Endothelial cell (in vitro differentiated cells): ENCODE results near the gene ENTREP1. TPM values are rescaled to one million over a fixed set of nuclear protein-coding genes. Genes with fewer than 3 reads are reported as not detected.
"Not testable (repeated sequence)": the region's sequence is repeated elsewhere in the genome, so short reads cannot be mapped to it uniquely, and the experiment has no call there.

Experiments used
- DNase-seq: peaks from one replicate; pipeline ENCODE4 v3.0.0; 2021; ENCODE audit warnings: low spot score
- H3K27ac Mint-ChIP-seq: one replicate; pipeline ENCODE4 v1.8.0; 2021; ENCODE audit warnings: mixed read lengths, inconsistent platforms; ENCODE audit not compliant: unreplicated experiment
- H3K27me3 Mint-ChIP-seq: one replicate; pipeline ENCODE4 v1.8.0; 2021; ENCODE audit warnings: mild to moderate bottlenecking, moderate library complexity, mixed read lengths, inconsistent platforms; ENCODE audit not compliant: unreplicated experiment
- H3K36me3 Mint-ChIP-seq: one replicate; pipeline ENCODE4 v1.8.0; 2021; ENCODE audit warnings: mild to moderate bottlenecking, low read depth, mixed read lengths, inconsistent platforms; ENCODE audit not compliant: unreplicated experiment
- H3K4me1 Mint-ChIP-seq: one replicate; pipeline ENCODE4 v1.8.0; 2021; ENCODE audit warnings: mild to moderate bottlenecking, mixed read lengths, inconsistent platforms; ENCODE audit not compliant: unreplicated experiment
- H3K4me3 Mint-ChIP-seq: one replicate; pipeline ENCODE4 v1.8.0; 2021; ENCODE audit warnings: mild to moderate bottlenecking, mixed read lengths, inconsistent platforms; ENCODE audit not compliant: unreplicated experiment
- H3K9me3 Mint-ChIP-seq: one replicate; pipeline ENCODE4 v1.8.0; 2021; ENCODE audit warnings: mixed read lengths, inconsistent platforms; ENCODE audit not compliant: unreplicated experiment
- CTCF ChIP-seq: fragments of 200-600 bp; sonication (generic); IDR thresholded peaks from one replicate; pipeline ENCODE4 v1.5.0; 2021; ENCODE audit warnings: antibody characterized with exemption; ENCODE audit not compliant: unreplicated experiment
- total RNA-seq: library from RNA; stranded (reverse); fragmentation: NEBNext Ultra II Directional; extraction: Animal tissue kit (Norgen Biotek cat#: 25700); gene quantifications from one replicate; pipeline ENCODE4 v1.2.1, GENCODE V29; 2021; ENCODE audit not compliant: unreplicated experiment

The ENTREP1 gene
- total RNA-seq, 1 donor from 2014 or later, result 11.8 TPM

GRCh38 chr9:69431203-69431602, 106.2 kb downstream of the ENTREP1 start:
- no peak for DNase-seq
- no peaks in the 10 kb centered on the region for H3K4me1 Mint-ChIP-seq
- H3K4me3 Mint-ChIP-seq, result no peak overlapping the region
- peaks cover 4% of the 10 kb centered on the region for H3K36me3 Mint-ChIP-seq
- H3K27ac Mint-ChIP-seq, result no peak overlapping the region
- H3K9me3 Mint-ChIP-seq, result peaks cover 3% of the 10 kb centered on the region
- peaks cover 10% of the 10 kb centered on the region for H3K27me3 Mint-ChIP-seq
- no peak for TF ChIP-seq CTCF

- Mint-ChIP-seq H3K4me3 (no peak overlapping the region), H3K9me3 (peaks cover 3% of the 10 kb centered on the region), H3K36me3 (peaks cover 4% of the 10 kb centered on the region), H3K27me3 (peaks cover 10% of the 10 kb centered on the region), H3K4me1 (no peaks in the 10 kb centered on the region), H3K27ac (no peak overlapping the region)
- no peak for TF ChIP-seq CTCF
- no peak for DNase-seq
These were observed 106.8 kb downstream of the ENTREP1 start for GRCh38 chr9:69431777-69432176.

GRCh38 chr9:69432623-69433022, 107.6 kb downstream of the ENTREP1 start:
- H3K4me3 Mint-ChIP-seq, result no peak overlapping the region
- no peak for TF ChIP-seq CTCF
- peaks cover 10% of the 10 kb centered on the region for H3K27me3 Mint-ChIP-seq
- no peaks in the 10 kb centered on the region for H3K4me1 Mint-ChIP-seq
- H3K9me3 Mint-ChIP-seq, result peaks cover 3% of the 10 kb centered on the region
- H3K27ac Mint-ChIP-seq, result no peak overlapping the region
- H3K36me3 Mint-ChIP-seq, result peaks cover 4% of the 10 kb centered on the region
- DNase-seq, result no peak

GRCh38 chr9:69433392-69433791, 108.4 kb downstream of the ENTREP1 start:
- no peak overlapping the region for H3K27ac Mint-ChIP-seq
- H3K36me3 Mint-ChIP-seq, result peaks cover 4% of the 10 kb centered on the region
- H3K4me3 Mint-ChIP-seq, result no peak overlapping the region
- no peaks in the 10 kb centered on the region for H3K4me1 Mint-ChIP-seq
- no peak for DNase-seq
- no peak for TF ChIP-seq CTCF
- H3K9me3 Mint-ChIP-seq, result peaks cover 3% of the 10 kb centered on the region
- H3K27me3 Mint-ChIP-seq, result peaks cover 8% of the 10 kb centered on the region

- H3K36me3 Mint-ChIP-seq, result peaks cover 4% of the 10 kb centered on the region
- peaks cover 8% of the 10 kb centered on the region for H3K27me3 Mint-ChIP-seq
- H3K4me3 Mint-ChIP-seq, result no peak overlapping the region
- H3K27ac Mint-ChIP-seq, result no peak overlapping the region
- no peak for DNase-seq
- H3K4me1 Mint-ChIP-seq, result no peaks in the 10 kb centered on the region
- no peak for TF ChIP-seq CTCF
- peaks cover 3% of the 10 kb centered on the region for H3K9me3 Mint-ChIP-seq
These were observed 109.0 kb downstream of the ENTREP1 start for GRCh38 chr9:69433968-69434367.

- not testable (repeated sequence) for H3K9me3 Mint-ChIP-seq, H3K4me1 Mint-ChIP-seq, H3K4me3 Mint-ChIP-seq, H3K27me3 Mint-ChIP-seq, H3K36me3 Mint-ChIP-seq, DNase-seq, H3K27ac Mint-ChIP-seq
These were observed 114.6 kb downstream of the ENTREP1 start for GRCh38 chr9:69439654-69440053.

GRCh38 chr9:69440254-69440955, 115.4 kb downstream of the ENTREP1 start:
- not testable (repeated sequence) for H3K27me3 Mint-ChIP-seq, H3K27ac Mint-ChIP-seq, H3K4me1 Mint-ChIP-seq

More at GRCh38 chr9:69440254-69440955, 115.4 kb downstream of the ENTREP1 start:
- not testable (repeated sequence) for H3K4me3 Mint-ChIP-seq, DNase-seq, H3K9me3 Mint-ChIP-seq, H3K36me3 Mint-ChIP-seq
